VCaP (cell line): ENCODE measurements around the gene FBXO17.

Source experiments
- H3K27ac ChIP-seq: fragments of 450-650 bp; 2 replicates; pipeline ENCODE4 v1.5.1; 2017
- TF ChIP-seq, protein P1 (sequence below): fragments of 450-650 bp; conservative IDR thresholded peaks from 2 replicates; pipeline ENCODE4 v1.5.1; 2017; ENCODE audit warnings: mild to moderate bottlenecking, moderate library complexity

Gene FBXO17

DNA sequence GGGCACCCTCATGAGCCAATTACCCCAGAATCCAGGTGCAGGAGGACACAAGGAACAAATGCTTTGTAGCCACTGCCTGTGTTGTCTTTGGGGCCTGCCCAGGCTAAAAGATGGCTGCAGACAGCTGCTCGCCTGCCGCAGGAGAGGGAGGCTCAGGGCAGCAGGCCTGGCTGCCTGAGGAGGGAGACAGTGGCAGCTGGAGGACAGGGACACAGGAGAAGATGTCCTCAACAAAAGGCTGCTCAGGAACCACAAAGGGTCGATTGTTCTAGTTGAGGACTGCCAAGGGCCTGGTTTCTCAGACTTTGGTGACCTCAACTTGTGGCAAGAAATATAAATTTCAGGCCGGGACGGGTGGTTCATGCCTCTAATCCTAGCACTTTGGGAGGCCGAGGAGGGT is 83.8 kb downstream of the FBXO17 start:
- TF ChIP-seq, protein P1, sequence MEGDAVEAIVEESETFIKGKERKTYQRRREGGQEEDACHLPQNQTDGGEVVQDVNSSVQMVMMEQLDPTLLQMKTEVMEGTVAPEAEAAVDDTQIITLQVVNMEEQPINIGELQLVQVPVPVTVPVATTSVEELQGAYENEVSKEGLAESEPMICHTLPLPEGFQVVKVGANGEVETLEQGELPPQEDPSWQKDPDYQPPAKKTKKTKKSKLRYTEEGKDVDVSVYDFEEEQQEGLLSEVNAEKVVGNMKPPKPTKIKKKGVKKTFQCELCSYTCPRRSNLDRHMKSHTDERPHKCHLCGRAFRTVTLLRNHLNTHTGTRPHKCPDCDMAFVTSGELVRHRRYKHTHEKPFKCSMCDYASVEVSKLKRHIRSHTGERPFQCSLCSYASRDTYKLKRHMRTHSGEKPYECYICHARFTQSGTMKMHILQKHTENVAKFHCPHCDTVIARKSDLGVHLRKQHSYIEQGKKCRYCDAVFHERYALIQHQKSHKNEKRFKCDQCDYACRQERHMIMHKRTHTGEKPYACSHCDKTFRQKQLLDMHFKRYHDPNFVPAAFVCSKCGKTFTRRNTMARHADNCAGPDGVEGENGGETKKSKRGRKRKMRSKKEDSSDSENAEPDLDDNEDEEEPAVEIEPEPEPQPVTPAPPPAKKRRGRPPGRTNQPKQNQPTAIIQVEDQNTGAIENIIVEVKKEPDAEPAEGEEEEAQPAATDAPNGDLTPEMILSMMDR: no peak
- H3K27ac ChIP-seq: no peak overlapping the region
